ENCODE measurements around the gene CFAP74.
"Not testable (repeated sequence)": the region's sequence is repeated elsewhere in the genome, so short reads cannot be mapped to it uniquely, and the experiment has no call there.

CFAP74 gene

DNA sequence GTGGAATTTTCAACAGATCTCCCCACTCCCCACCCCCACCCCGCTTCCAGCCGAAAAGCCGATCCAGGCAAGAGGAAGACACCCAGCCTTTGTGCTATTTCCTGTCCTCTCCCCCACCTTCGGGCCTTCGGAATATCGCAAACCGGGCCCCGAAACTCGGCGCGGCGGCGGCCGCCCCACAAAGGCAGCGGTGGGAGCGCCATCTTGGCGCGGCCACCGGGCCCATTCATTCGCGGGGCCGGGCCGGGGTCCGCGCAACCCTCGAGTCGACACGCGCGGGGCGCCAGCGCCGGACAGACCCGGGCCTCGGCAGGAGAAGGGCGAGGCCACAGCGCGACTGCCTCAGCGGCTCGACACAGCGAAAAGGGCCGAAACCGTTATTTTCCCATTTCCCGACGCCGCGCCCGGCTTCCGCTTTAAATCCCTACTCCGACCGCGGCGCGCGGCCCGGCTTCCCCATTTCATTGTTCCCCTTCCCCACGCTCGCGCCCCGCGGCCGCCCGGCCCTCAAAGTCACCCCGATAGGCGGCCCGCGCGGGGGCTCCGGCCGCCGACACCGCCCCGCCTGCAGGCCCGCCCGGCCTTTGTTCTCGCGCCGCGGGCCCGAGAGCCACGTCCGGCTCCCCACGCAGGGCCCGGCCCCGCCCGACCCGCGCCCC lies 113.6 kb downstream of the CFAP74 start:
- no peak for DNase-seq (ENCODE audit: low read depth)
- TF ChIP-seq, protein P1, sequence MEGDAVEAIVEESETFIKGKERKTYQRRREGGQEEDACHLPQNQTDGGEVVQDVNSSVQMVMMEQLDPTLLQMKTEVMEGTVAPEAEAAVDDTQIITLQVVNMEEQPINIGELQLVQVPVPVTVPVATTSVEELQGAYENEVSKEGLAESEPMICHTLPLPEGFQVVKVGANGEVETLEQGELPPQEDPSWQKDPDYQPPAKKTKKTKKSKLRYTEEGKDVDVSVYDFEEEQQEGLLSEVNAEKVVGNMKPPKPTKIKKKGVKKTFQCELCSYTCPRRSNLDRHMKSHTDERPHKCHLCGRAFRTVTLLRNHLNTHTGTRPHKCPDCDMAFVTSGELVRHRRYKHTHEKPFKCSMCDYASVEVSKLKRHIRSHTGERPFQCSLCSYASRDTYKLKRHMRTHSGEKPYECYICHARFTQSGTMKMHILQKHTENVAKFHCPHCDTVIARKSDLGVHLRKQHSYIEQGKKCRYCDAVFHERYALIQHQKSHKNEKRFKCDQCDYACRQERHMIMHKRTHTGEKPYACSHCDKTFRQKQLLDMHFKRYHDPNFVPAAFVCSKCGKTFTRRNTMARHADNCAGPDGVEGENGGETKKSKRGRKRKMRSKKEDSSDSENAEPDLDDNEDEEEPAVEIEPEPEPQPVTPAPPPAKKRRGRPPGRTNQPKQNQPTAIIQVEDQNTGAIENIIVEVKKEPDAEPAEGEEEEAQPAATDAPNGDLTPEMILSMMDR (IDR thresholded peaks at IDR 0.05; ENCODE audit: control insufficient read depth, insufficient read depth, low read depth, low read length, missing control alignments) = no peak
- H3K4me3 ChIP-seq (ENCODE audit: control insufficient read depth, low read depth, low read length) = peak overlapping the region; percentile 69

DNA sequence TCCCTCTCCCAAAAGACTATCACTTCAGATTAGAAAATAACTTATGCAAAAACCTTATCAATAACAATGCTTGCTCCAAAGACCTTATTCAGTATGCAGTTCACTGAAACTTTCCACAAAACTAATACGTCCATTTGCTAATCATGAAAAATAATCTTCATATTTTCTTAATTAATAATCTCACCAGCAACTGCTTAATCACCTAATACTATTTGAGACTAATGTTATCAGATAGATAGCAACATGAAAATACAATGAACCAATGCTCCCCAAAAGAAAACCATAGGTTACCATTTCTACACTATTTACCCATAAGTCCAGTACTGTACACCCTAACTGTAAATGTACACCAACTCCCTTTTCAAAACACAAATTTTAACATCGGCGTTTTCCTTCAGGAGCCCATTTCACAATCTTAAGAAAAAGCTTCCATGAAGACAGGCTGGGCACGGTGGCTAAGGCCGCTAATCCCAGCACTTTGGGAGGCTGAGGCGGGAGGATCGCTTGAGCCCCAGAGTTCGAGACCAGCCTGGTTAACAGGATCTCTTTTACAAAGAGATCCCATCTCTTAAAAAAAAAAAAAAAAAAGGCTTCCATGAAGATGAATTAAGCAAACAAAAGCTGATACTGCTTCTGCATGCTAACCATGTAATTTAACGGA lies 114.4 kb downstream of the CFAP74 start:
- H3K4me3 ChIP-seq (ENCODE audit: control insufficient read depth, low read depth, low read length) = peak overlapping the region; percentile 69
- TF ChIP-seq, protein P1 (IDR thresholded peaks at IDR 0.05; ENCODE audit: control insufficient read depth, insufficient read depth, low read depth, low read length, missing control alignments) = no peak
- no peak for DNase-seq (ENCODE audit: low read depth)

DNA sequence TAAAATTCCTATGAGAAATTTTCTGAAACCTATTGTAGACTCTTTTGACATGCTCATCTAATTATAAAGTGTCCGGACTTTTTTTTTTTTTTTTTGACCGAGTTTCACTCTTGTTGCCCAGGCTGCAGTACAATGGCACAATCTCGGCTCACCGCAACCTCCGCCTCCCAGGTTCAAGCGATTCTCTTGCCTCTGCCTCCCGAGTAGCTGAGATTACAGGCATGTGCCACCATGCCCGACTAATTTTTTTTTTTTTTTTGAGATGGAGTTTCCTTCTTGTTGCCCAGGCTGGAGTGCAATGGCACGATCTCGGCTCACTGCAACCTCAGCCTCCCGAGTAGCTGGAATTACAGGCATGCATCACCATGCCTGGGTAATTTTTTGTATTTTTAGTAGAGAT lies 119.7 kb downstream of the CFAP74 start:
- not testable (repeated sequence) for DNase-seq (ENCODE audit: low read depth); H3K4me3 ChIP-seq (ENCODE audit: control insufficient read depth, low read depth, low read length)

DNA sequence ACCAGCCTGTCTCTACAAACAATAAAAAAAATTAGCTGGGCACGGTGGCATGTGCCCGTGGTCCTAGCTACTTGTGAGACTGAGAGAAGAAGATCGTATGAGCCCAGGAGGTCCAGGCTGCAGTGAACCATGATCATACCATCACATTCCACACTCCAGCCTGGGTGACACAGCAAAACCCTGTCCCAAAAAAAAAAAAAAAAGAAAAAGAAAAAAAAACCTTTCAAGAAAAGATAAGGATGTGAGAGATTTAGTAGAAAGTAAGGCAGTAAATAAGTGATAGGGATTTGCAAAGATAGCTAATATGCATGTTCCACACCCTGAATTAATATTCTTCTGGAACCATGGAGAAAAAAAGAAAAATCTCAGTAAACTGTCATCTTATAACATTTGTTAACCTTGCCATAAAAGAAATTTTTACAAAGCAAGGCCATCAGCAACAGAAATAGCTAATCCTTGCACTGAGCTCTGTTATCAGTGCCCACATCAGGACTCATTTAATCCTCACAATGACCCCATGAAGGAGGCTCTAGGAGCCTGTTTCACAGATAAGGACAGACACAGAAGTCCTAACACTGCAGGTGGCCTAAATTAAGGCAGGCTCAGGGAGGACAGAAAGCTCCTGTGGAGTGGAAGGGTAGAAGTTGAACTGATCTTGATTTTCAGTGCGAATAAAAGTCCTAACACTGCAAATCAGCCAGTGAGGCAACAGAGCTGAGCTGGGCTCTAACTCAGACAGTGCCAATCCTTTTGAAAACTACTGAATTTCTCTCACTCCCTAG lies 120.3 kb downstream of the CFAP74 start:
- no peak for DNase-seq (ENCODE audit: low read depth)
- H3K4me3 ChIP-seq (ENCODE audit: control insufficient read depth, low read depth, low read length) = no peak overlapping the region
- TF ChIP-seq, protein P1 (IDR thresholded peaks at IDR 0.05; ENCODE audit: control insufficient read depth, insufficient read depth, low read depth, low read length, missing control alignments) = no peak

DNA sequence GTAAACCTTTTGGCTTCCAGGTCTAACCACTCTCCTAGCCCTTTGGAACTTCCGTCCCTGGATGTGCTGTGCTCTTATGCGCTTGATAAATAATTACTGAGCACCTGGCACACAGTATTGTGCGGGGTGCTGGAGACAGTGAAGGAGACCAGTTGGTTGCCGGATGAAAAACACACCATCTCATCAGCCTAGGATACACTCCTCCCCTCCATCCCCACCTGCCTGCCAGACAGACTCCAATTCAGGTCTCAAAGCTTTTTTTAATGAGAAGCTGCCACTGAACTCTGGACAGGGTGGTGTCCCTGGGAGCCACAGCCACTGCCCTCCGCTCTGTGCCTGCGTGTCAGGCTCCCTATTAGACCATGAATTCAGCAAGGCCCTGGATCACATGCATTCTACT lies 121.9 kb downstream of the CFAP74 start:
- DNase-seq (ENCODE audit: low read depth) = no peak
- H3K4me3 ChIP-seq (ENCODE audit: control insufficient read depth, low read depth, low read length) = no peak overlapping the region
- TF ChIP-seq, protein P1 (IDR thresholded peaks at IDR 0.05; ENCODE audit: control insufficient read depth, insufficient read depth, low read depth, low read length, missing control alignments) = no peak

DNA sequence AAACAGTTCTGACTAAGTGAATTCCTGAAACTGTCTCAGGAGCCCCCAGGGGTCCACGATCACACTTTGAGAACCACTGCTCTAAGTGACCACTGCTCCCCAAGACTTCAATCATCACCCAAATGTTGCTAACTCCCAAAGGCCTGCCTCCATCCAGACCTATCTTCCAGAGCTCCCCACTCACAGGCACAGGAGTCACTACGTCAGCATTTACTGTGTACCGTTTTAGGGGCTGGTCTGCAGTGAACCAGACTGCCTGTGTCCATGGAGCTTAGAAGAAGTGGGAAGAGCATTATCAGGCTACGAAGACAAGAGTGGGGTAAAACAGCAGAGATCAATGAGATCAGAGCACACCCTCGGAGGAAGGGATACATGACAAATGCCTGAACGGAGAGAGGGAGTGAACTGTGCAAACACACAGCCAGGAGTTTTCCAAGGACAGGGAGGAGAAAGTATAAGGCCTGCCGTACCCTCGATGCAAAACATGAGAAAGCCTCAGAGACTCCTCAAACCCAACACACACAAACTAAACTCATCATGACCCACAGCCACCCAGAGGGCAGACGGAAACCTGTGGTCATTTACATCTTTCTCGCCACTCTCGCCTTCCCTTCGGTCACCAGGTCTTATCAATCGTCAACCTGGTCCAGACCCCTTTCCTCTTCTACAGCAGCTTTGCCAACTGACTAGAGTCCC lies 122.8 kb downstream of the CFAP74 start:
- TF ChIP-seq, protein P1 (IDR thresholded peaks at IDR 0.05; ENCODE audit: control insufficient read depth, insufficient read depth, low read depth, low read length, missing control alignments) = no peak
- DNase-seq (ENCODE audit: low read depth) = no peak
- H3K4me3 ChIP-seq (ENCODE audit: control insufficient read depth, low read depth, low read length) = no peak overlapping the region
